Common myeloid progenitor, CD34-positive (primary cell): ENCODE measurements around the gene SHISA6.
A peak's percentile ranks its signal among the peaks of the same experiment; 100 is the strongest.

Experiments used
- CTCF ChIA-PET: fragments of 350-600 bp; sonication (Branson Sonifier 250); formaldehyde crosslinking; loops from one replicate; lab custom pipeline; 2021; ENCODE audit warnings: antibody characterized with exemption; lab: Charles Lee
- POLR2A ChIA-PET: fragments of 350-600 bp; sonication (Branson Sonifier 250); formaldehyde crosslinking; loops from one replicate; lab custom pipeline; 2021; ENCODE audit warnings: antibody characterized with exemption; lab: Charles Lee
- DNase-seq, 3 donors: peaks; one replicate each; pipeline versions ENCODE4 v3.0.0 to v3.0.0-alpha.2; 2013
- H3K27ac ChIP-seq, 2 experiments: 1 replicate in 1 of 2; 2 replicates in 1 of 2; pipeline ENCODE4 v1.7.0; 2013; ENCODE audit warnings: inconsistent platforms in 2 of 2, low read length in 2 of 2, mild to moderate bottlenecking in 2 of 2, low read depth in 1 of 2, moderate library complexity in 1 of 2; ENCODE audit not compliant: severe bottlenecking in 2 of 2, insufficient read depth in 1 of 2, poor library complexity in 1 of 2
- H3K27me3 ChIP-seq, 5 experiments: replicated peaks in 2 of 5; 1 replicate in 3 of 5; 2 replicates in 2 of 5; pipeline versions ENCODE4 v1.6.1 to v1.7.0; 2013; ENCODE audit warnings: low read length in 4 of 5, mild to moderate bottlenecking in 2 of 5, moderate library complexity in 2 of 5, inconsistent platforms in 1 of 5; ENCODE audit not compliant: insufficient read depth in 5 of 5, control insufficient read depth in 4 of 5
- H3K36me3 ChIP-seq, 4 experiments: 1 replicate in 2 of 4; 2 replicates in 2 of 4; pipeline versions ENCODE4 v1.6.1 to v1.7.0; 2013; ENCODE audit warnings: low read length in 3 of 4, control low read depth in 1 of 4, mild to moderate bottlenecking in 1 of 4; ENCODE audit not compliant: control insufficient read depth in 4 of 4, insufficient read depth in 4 of 4
- H3K4me1 ChIP-seq, 4 experiments: 1 replicate in 3 of 4; 2 replicates in 1 of 4; pipeline versions ENCODE4 v1.6.1 to v1.7.1; 2013; ENCODE audit warnings: low read length in 3 of 4, mild to moderate bottlenecking in 3 of 4, control low read depth in 1 of 4, inconsistent platforms in 1 of 4, moderate library complexity in 1 of 4; ENCODE audit not compliant: control insufficient read depth in 4 of 4, insufficient read depth in 4 of 4; ENCODE audit errors: control extremely low read depth in 1 of 4
- H3K4me3 ChIP-seq, 7 experiments: 1 replicate in 4 of 7; 2 replicates in 3 of 7; pipeline versions ENCODE4 v1.5.1 to v1.7.0; 2013; ENCODE audit warnings: mild to moderate bottlenecking in 7 of 7, low read length in 6 of 7, moderate library complexity in 6 of 7, inconsistent platforms in 2 of 7, low read depth in 2 of 7, control low read depth in 1 of 7; ENCODE audit not compliant: insufficient read depth in 4 of 7, control insufficient read depth in 1 of 7; ENCODE audit errors: extremely low read depth in 1 of 7
- H3K9me3 ChIP-seq, 5 experiments: 1 replicate in 4 of 5; 2 replicates in 1 of 5; pipeline versions ENCODE4 v1.6.1 to v1.7.1; 2013; ENCODE audit warnings: low read length in 4 of 5, mild to moderate bottlenecking in 2 of 5, inconsistent platforms in 1 of 5, low read depth in 1 of 5, moderate library complexity in 1 of 5; ENCODE audit not compliant: control insufficient read depth in 4 of 5, insufficient read depth in 2 of 5; ENCODE audit errors: control extremely low read depth in 1 of 5
- WGBS: methylation state at CpG from one replicate; pipeline ENCODE4 v1.1.5; 2013; ENCODE audit not compliant: insufficient coverage; 5-methylcytosine and 5-hydroxymethylcytosine counted together

The SHISA6 gene

DNA sequence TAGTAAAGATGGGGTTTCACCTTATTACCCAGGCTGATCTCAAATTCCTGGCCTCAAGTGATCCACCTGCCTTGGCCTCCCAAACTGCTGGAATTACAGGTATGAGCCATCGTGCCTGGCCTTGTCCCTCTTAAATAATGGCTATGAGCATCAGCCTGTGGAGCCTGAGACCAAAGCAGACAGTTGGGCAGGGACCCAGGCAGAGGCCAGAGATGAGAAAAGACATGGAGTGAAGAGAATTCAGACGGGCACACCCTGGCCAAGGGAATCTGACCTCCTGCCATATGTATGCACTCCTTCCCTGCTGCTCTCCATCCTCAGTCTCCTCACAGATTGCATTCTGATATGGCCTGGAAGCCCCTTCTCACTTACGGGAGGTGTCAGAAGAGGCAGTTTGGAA lies 258.9 kb downstream of the SHISA6 start:
- Histone ChIP-seq H3K4me1 (no peaks in the 10 kb centered on the region), H3K36me3 (no peaks in the 10 kb centered on the region), H3K27ac (no peak overlapping the region), H3K27me3 (no peaks in the 10 kb centered on the region), H3K4me3 (no peak overlapping the region), H3K9me3 (peaks cover 0 to 2% (median 0%) of the 10 kb centered on the region in 5 experiments)
- ChIA-PET POLR2A (no interaction called here), CTCF (no interaction called here)
- WGBS = 100% methylated on average over 2 of the region's 3 CpGs
- DNase-seq = no peak

GRCh38 chr17:11503308-11504035 lies 262.5 kb downstream of the SHISA6 start:
- POLR2A ChIA-PET = no interaction called here
- H3K9me3 ChIP-seq = peaks cover 0 to 2% (median 0%) of the 10 kb centered on the region in 5 experiments

GRCh38 chr17:11506635-11507034 lies 265.6 kb downstream of the SHISA6 start:
- 17% methylated on average over 3 of the region's 4 CpGs for WGBS
- Histone ChIP-seq H3K27me3 (no peaks in the 10 kb centered on the region), H3K4me3 (no peak overlapping the region), H3K9me3 (no peaks in the 10 kb centered on the region), H3K4me1 (no peaks in the 10 kb centered on the region), H3K36me3 (no peaks in the 10 kb centered on the region), H3K27ac (no peak overlapping the region)
- peak; percentile 0 to 4 (median 4) for DNase-seq
- ChIA-PET CTCF (no interaction called here), POLR2A (no interaction called here)

More at GRCh38 chr17:11503308-11504035, 262.5 kb downstream of the SHISA6 start:
- no peak overlapping the region for H3K4me3 ChIP-seq
- no peaks in the 10 kb centered on the region for H3K4me1 ChIP-seq
- H3K27me3 ChIP-seq = no peaks in the 10 kb centered on the region
- H3K36me3 ChIP-seq = no peaks in the 10 kb centered on the region
- WGBS = 68% methylated on average over 3 of the region's 9 CpGs
- CTCF ChIA-PET = no interaction called here
- no peak for DNase-seq
- no peak overlapping the region for H3K27ac ChIP-seq

- Histone ChIP-seq H3K36me3 (no peaks in the 10 kb centered on the region), H3K27me3 (no peaks in the 10 kb centered on the region), H3K4me1 (no peaks in the 10 kb centered on the region), H3K4me3 (no peak overlapping the region), H3K9me3 (no peaks in the 10 kb centered on the region), H3K27ac (no peak overlapping the region)
- ChIA-PET CTCF (no interaction called here), POLR2A (no interaction called here)
- no peak for DNase-seq
- 100% methylated on average over 1 of the region's 4 CpGs for WGBS
Observed at GRCh38 chr17:11511696-11512095, 270.7 kb downstream of the SHISA6 start.

DNA sequence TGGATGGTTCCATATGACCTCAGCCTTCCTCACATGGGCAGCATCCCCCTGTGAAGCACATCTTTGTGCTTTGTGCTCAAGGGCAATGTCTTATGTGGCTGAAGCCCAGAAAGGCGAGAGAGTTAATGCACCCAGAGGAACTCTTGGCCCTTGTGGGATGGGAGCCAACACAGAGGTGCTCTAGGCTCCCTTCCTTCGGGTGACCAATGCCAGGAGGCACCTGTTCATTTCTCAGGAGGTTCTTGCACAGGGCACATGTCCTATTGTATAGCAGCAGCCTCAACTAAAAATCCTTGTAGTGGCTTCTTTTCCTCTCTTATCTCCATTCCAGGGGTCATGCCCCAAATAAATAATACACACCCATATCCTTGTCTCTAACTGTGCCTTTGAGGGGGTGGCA lies 273.6 kb downstream of the SHISA6 start:
- Histone ChIP-seq H3K4me1 (no peaks in the 10 kb centered on the region), H3K9me3 (no peaks in the 10 kb centered on the region), H3K36me3 (no peaks in the 10 kb centered on the region), H3K27ac (no peak overlapping the region), H3K27me3 (no peaks in the 10 kb centered on the region), H3K4me3 (no peak overlapping the region)
- WGBS = 78% methylated on average over 2 of the region's 2 CpGs
- no peak for DNase-seq
- ChIA-PET POLR2A (interaction anchor here (0.6 kb wide), 1 partner anchor 366 kb away, joined by 3 read pairs; no protein-coding TSS in a partner anchor), CTCF (no interaction called here)

GRCh38 chr17:11514981-11515680 lies 274.1 kb downstream of the SHISA6 start:
- Histone ChIP-seq H3K4me3 (no peak overlapping the region), H3K27ac (no peak overlapping the region), H3K9me3 (no peaks in the 10 kb centered on the region), H3K27me3 (no peaks in the 10 kb centered on the region), H3K36me3 (no peaks in the 10 kb centered on the region), H3K4me1 (no peaks in the 10 kb centered on the region)
- no peak for DNase-seq
- POLR2A ChIA-PET = interaction anchor here (0.6 kb wide), 1 partner anchor 365 kb away, joined by 3 read pairs; no protein-coding TSS in a partner anchor
- CTCF ChIA-PET = no interaction called here
- 78% methylated on average over 4 of the region's 4 CpGs for WGBS

DNA sequence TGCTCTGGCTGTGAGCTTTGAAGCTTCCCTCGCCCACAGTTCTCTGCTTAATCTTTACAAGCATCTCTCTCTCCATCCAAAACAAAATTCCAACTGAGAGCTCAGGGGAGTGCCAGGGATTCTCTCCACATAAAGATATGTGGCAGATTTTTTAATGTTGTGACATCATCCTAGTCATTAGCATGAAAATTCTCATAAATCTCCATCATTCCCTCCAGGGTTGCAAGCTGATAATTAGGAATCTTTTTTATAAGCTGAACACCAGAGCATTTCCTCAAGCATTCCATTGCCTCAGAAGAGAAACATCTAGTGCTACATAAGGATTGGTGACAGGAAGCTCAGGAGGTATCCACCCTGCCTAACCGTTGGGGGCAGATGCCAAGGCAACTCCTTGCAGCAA lies 274.9 kb downstream of the SHISA6 start:
- CTCF ChIA-PET = no interaction called here
- Histone ChIP-seq H3K27me3 (no peaks in the 10 kb centered on the region), H3K27ac (no peak overlapping the region), H3K36me3 (no peaks in the 10 kb centered on the region), H3K9me3 (no peaks in the 10 kb centered on the region), H3K4me1 (no peaks in the 10 kb centered on the region), H3K4me3 (no peak overlapping the region)
- POLR2A ChIA-PET = no interaction called here
- WGBS = no CpG with 5 or more reads among the region's 2 CpGs
- DNase-seq = no peak
